Measurements from ENCODE around the gene NRGN. TPM values are rescaled to one million over a fixed set of nuclear protein-coding genes. Genes with fewer than 3 reads are reported as not detected.
A peak's percentile ranks its signal among the peaks of the same experiment; 100 is the strongest.

Gene NRGN
- total RNA-seq, 4 donors from 2014 or later = 0.40 to 3.6 (median 2.7) TPM

DNA sequence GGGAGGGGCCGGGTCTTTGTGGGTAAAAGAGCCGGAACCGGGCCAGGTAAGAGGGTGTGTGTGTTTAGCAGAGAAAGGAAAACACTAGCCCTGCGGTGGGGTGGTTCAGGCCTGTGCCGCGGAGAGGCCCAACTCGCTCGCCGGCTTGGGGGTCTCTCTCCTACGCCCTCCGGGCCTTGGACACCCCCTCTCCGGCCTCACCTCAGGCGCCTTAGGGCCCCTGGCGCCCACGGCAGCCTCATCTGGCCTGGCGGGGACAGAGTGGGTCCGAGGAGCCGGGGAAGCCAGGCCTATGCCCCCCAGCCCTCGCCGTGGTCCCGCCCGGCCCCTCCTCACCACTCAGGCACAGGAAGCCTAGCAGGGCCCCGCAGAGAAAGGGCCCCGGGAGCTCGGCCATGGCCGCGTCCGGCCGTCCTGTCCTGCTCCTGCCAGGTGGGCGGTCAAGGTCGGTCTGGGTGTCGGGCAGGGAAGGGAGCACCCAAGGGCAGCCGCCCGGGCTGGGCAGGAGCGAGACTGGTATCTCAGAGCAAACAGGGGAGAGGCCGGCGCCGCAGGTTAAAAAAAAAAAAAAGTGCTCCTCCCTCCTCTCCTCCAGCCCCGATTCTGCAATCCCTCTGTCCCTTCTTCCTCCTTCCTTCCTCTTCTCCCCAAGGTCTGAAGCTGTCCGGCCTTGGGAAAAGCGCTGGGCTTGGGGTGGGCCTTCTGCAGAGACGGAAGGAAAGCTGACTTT is 12.2 kb downstream of the NRGN start, which contains the start of gene VSIG2:
TSS of gene VSIG2 (minus strand) at position 515 of the 730 bp plus-strand sequence. CDS start at position 397, 118 bp downstream.
- WGBS, 2 donors = 25 to 27% methylated on average over 27 to 34 of the region's 42 CpGs
- H3K4me1 ChIP-seq = peaks cover 36 to 83% of the 10 kb centered on the region in 2 donors
- peak; percentile 73 to 74 for DNase-seq
- H3K27me3 ChIP-seq = no peaks in the 10 kb centered on the region
- peaks cover 8 to 25% of the 10 kb centered on the region in 2 donors for H3K36me3 ChIP-seq
- TF ChIP-seq, protein P1, sequence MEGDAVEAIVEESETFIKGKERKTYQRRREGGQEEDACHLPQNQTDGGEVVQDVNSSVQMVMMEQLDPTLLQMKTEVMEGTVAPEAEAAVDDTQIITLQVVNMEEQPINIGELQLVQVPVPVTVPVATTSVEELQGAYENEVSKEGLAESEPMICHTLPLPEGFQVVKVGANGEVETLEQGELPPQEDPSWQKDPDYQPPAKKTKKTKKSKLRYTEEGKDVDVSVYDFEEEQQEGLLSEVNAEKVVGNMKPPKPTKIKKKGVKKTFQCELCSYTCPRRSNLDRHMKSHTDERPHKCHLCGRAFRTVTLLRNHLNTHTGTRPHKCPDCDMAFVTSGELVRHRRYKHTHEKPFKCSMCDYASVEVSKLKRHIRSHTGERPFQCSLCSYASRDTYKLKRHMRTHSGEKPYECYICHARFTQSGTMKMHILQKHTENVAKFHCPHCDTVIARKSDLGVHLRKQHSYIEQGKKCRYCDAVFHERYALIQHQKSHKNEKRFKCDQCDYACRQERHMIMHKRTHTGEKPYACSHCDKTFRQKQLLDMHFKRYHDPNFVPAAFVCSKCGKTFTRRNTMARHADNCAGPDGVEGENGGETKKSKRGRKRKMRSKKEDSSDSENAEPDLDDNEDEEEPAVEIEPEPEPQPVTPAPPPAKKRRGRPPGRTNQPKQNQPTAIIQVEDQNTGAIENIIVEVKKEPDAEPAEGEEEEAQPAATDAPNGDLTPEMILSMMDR (IDR thresholded peaks at IDR 0.05) = no peak
- TF ChIP-seq POLR2A (IDR thresholded peaks at IDR 0.05) = peak in 1 of 2 donors; percentile 50
- no peaks in the 10 kb centered on the region for H3K9me3 ChIP-seq
- H3K4me3 ChIP-seq (replicated peaks in 1 of 3) = peak within 1 kb of the TSS; percentile 22 to 35 (median 25)
- intact Hi-C loops (cut with DNase I) = no loop called here
- peak within 1 kb of the TSS; percentile 94 to 97 (median 97) for H3K27ac ChIP-seq

DNA sequence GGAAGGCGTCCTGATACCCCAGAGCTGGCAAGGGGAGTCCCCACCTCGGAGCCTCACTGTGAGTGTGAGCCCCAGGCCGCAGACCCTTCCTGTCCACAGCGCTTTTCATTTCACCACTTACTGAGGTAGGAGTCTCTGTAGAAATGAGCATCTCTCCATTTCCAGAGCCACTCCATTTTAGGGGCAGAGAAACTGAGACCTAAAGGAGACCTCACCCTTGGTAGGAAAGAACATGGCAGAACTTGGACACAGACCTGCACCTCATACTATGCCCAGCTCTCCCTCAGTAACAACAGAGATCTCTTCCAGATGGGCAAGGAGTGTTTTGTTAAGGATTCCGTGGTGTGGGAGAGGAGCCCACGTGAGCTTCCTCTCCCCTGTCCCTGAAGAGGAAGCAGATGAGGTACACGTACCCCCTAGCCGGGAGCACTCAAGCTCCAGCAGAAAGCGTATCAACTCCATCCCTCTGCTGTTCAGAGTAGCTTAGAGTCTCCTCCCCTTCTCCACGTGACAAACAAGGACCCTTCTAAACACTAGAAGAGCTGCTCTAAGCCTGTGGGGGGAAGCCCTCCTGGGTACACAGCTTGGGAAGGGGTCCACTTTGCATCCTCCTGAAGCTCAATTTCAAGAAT is 12.8 kb downstream of the NRGN start:
- 20 to 24% methylated on average over 9 to 10 of the region's 10 CpGs for WGBS, 2 donors
- TF ChIP-seq, protein P1 (IDR thresholded peaks at IDR 0.05) = no peak
- peak in 1 of 2 donors; percentile 57 for TF ChIP-seq POLR2A (IDR thresholded peaks at IDR 0.05)
- Histone ChIP-seq H3K9me3 (no peaks in the 10 kb centered on the region), H3K36me3 (peaks cover 8 to 26% of the 10 kb centered on the region in 2 donors), H3K4me1 (peaks cover 30 to 83% of the 10 kb centered on the region in 2 donors), H3K27me3 (no peaks in the 10 kb centered on the region), H3K27ac (peak overlapping the region; percentile 94 to 97 (median 97)), H3K4me3 (replicated peaks in 1 of 3) (peak overlapping the region in 2 of 3 donors; percentile 22 to 35)
- peak; percentile 51 to 74 for DNase-seq
- intact Hi-C loops (cut with DNase I) = no loop called here

DNA sequence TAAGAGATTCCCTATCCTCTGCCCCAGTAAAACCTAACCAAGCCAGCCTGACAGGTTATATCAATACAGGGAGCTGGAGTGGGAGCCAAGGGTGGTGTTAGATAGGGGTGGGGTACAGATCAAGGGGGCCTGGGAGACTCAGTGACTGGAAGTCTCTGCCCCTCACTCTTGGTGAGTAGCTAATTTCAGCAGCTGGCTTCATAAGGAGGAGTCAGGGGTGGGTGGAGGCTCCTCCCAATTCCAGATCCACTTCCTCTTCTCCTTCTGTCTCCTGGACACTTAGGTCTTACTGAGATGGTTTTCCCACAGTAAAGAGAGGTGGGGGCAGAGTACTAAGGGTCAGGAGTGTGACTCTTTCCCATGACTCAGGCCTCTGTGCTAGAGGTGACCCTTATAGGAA is 13.5 kb downstream of the NRGN start:
- Histone ChIP-seq H3K4me3 (replicated peaks in 1 of 3) (no peak overlapping the region), H3K27me3 (no peaks in the 10 kb centered on the region), H3K27ac (peak overlapping the region; percentile 94 to 97 (median 97)), H3K9me3 (no peaks in the 10 kb centered on the region), H3K36me3 (peaks cover 8 to 26% of the 10 kb centered on the region in 2 donors), H3K4me1 (peaks cover 26 to 83% of the 10 kb centered on the region in 2 donors)
- TF ChIP-seq, protein P1 (IDR thresholded peaks at IDR 0.05) = no peak
- no peak for TF ChIP-seq POLR2A (IDR thresholded peaks at IDR 0.05)
- DNase-seq = peak; percentile 32 to 55
- intact Hi-C loops (cut with DNase I) = no loop called here

DNA sequence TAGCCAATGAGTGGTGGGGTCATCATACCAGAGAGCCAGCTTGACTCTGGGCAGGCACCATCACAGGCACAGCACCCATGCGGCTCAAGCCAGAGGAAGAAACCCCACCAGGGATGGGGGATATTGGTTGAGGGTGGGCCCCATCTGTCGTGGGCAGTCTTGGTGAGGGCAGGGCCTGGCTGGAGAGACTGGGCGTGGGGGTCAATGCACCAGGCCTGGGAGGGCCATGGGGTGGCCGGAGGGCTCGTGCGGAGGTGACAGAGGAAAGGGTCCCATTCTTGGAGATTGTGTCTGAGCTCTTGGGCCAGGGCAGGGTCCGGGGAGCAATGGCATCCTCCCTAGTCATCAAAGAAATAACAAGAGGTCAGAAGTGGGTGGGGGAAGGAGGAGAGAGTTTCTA is 13.9 kb downstream of the NRGN start:
- intact Hi-C loops (cut with DNase I) = no loop called here
- H3K4me3 ChIP-seq (replicated peaks in 1 of 3) = no peak overlapping the region
- H3K36me3 ChIP-seq = peaks cover 8 to 26% of the 10 kb centered on the region in 2 donors
- no peaks in the 10 kb centered on the region for H3K9me3 ChIP-seq
- H3K27ac ChIP-seq = peak overlapping the region in 2 of 3 donors; percentile 94 to 97
- peaks cover 28 to 83% of the 10 kb centered on the region in 2 donors for H3K4me1 ChIP-seq
- TF ChIP-seq, protein P1 (IDR thresholded peaks at IDR 0.05) = no peak
- no peak for TF ChIP-seq POLR2A (IDR thresholded peaks at IDR 0.05)
- no peak for DNase-seq
- no peaks in the 10 kb centered on the region for H3K27me3 ChIP-seq
- 87 to 94% methylated on average over 7 of the region's 7 CpGs for WGBS, 2 donors

DNA sequence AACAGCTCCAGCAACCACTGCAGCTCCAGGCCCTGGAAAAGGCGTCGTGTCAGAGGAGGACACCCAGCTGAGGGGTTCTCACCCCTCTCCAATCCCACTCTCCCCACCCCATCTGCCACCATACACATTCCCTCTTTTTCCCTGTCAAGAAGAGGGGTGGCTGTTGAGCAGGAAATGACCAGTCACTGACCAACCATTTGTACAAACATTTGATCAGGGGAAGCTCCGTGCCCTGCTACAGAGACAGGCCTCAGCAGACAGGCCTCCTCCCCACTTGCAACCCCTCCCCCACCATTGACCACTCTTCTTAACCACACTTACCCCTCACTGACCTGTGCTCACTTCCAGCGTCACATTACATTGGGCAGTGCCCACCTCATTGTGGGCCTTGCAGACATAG is 14.6 kb downstream of the NRGN start:
- 78 to 82% methylated on average over 4 of the region's 4 CpGs for WGBS, 2 donors
- no peak for DNase-seq
- Histone ChIP-seq H3K27ac (peak overlapping the region in 1 of 3 donors; percentile 23), H3K9me3 (no peaks in the 10 kb centered on the region), H3K4me1 (peaks cover 35 to 83% of the 10 kb centered on the region in 2 donors), H3K27me3 (no peaks in the 10 kb centered on the region), H3K36me3 (peaks cover 8 to 26% of the 10 kb centered on the region in 2 donors), H3K4me3 (replicated peaks in 1 of 3) (no peak overlapping the region)
- intact Hi-C loops (cut with DNase I) = no loop called here
- TF ChIP-seq, protein P1 (IDR thresholded peaks at IDR 0.05) = no peak
- TF ChIP-seq POLR2A (IDR thresholded peaks at IDR 0.05) = no peak
